ENCODE data around the gene UQCRC1.

UQCRC1 gene

DNA sequence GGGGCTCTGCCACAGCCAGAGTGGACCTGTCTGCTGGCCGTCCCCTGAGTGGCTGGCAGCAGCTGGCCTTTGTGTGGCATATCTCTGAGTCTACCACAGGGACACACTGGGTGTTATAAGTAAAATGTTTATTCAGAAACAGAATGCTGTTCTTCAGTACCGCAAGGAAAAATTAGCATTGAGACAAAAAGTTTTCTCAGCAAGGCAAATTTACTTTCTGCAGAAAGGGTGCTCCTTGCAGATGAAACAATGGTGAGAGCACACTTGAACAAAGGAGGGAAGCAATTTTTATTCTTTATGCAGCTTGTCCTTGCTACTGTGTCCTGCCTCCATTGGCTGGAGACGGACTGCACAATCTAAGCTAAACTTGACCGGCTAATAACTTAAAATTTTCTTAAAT, 8.1 kb upstream of the UQCRC1 start:
- DNase-seq (ENCODE audit: insufficient read length) (no peak), FAIRE-seq (no peak)
- TF ChIP-seq POLR2A (IDR thresholded peaks at IDR 0.05; ENCODE audit: low read depth, low read length) (no peak), POLR2AphosphoS5 (IDR thresholded peaks at IDR 0.05; ENCODE audit: low read depth, low read length) (no peak), TAF1 (IDR thresholded peaks at IDR 0.05; ENCODE audit: borderline replicate concordance, low read depth, low read length) (no peak)

DNA sequence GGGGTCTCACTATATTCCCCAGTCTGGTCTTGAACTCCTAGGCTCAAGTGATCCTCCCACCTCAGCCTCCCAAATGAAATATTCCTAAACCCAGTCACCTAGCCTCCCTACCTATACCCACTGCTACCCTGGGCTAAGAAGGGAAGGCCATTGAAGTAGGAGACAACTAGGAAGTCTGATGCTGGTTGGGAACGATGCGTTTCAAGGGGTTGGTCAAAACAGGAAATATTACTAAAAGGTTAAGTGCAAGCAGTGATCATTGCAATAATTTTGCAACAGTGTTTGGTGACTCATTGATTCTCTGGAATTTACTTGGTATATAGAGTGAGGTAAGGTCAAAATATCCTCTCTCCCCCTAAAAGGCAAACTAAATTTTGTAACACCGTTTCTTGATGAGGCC, 4.6 kb upstream of the UQCRC1 start:
- no peak for FAIRE-seq
- TF ChIP-seq POLR2AphosphoS5 (IDR thresholded peaks at IDR 0.05; ENCODE audit: low read depth, low read length) (no peak), POLR2A (IDR thresholded peaks at IDR 0.05; ENCODE audit: low read depth, low read length) (no peak), TAF1 (IDR thresholded peaks at IDR 0.05; ENCODE audit: borderline replicate concordance, low read depth, low read length) (no peak)
- no peak for DNase-seq (ENCODE audit: insufficient read length)

DNA sequence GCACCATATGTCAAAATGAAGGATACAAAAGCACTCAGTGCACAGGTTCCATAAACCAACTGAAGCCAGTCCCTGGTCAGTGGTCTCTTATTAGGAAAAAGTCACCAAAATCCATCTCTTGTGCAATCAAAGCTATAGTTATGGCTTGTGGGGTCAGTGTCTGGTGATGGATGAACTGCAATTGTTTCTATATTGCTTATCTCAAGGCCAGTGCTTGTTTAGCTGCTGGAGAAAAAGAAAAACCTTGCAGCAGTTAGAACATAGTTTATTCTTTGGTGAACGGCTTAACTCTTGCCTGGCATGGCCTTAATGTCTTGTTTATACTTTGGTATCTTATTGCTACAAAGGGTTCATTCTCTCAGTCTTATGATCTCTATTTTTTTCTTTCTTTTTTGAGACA, 2.9 kb upstream of the UQCRC1 start:
- no peak for DNase-seq (ENCODE audit: insufficient read length)
- no peak for FAIRE-seq
- TF ChIP-seq TAF1 (IDR thresholded peaks at IDR 0.05; ENCODE audit: borderline replicate concordance, low read depth, low read length), result no peak
- TF ChIP-seq POLR2AphosphoS5 (IDR thresholded peaks at IDR 0.05; ENCODE audit: low read depth, low read length), result no peak
- no peak for TF ChIP-seq POLR2A (IDR thresholded peaks at IDR 0.05; ENCODE audit: low read depth, low read length)

DNA sequence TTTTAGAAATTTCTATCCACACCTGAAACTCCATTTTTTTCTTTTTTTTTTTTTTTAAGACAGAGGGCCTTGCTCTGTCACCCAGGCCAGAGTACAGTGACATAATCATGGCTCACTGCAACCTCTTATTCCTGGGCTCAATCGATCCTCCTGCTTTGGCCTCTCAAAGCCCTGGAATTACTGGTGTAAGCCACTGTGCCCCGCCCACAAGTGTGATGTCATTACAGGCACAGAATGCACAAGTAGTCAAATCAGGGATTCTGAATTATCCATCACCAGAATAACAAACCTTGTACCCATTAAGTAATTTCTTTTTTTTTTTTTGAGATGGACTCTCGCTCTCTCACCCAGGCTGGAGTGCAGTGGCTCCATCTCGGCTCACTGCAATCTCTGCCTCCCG, 1.9 kb downstream of the UQCRC1 start:
- FAIRE-seq, result no peak
- TF ChIP-seq POLR2A (IDR thresholded peaks at IDR 0.05; ENCODE audit: low read depth, low read length) (no peak), POLR2AphosphoS5 (IDR thresholded peaks at IDR 0.05; ENCODE audit: low read depth, low read length) (no peak), TAF1 (IDR thresholded peaks at IDR 0.05; ENCODE audit: borderline replicate concordance, low read depth, low read length) (no peak)
- DNase-seq (ENCODE audit: insufficient read length), result no peak

DNA sequence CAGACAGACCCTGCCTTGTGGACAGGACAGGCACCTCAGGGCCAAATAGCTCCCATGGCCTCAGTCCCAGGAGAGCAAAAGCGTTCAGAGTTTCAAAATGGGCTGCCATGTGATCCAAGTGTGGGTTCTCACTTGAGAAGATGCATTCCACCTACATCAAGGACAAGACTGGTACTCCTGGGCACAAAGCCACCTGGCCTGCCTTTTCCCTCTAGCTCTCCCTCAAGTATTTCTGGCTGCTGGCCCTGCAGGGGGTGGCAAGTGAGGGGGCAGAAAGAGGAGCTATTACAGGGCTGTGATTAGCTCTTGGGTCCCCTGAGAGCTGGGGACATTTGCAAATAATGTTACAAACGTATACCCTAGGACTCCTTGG, 7.8 kb downstream of the UQCRC1 start:
- DNase-seq (ENCODE audit: insufficient read length) (no peak), FAIRE-seq (no peak)
- TF ChIP-seq POLR2AphosphoS5 (IDR thresholded peaks at IDR 0.05; ENCODE audit: low read depth, low read length) (no peak), POLR2A (IDR thresholded peaks at IDR 0.05; ENCODE audit: low read depth, low read length) (no peak), TAF1 (IDR thresholded peaks at IDR 0.05; ENCODE audit: borderline replicate concordance, low read depth, low read length) (no peak)

DNA sequence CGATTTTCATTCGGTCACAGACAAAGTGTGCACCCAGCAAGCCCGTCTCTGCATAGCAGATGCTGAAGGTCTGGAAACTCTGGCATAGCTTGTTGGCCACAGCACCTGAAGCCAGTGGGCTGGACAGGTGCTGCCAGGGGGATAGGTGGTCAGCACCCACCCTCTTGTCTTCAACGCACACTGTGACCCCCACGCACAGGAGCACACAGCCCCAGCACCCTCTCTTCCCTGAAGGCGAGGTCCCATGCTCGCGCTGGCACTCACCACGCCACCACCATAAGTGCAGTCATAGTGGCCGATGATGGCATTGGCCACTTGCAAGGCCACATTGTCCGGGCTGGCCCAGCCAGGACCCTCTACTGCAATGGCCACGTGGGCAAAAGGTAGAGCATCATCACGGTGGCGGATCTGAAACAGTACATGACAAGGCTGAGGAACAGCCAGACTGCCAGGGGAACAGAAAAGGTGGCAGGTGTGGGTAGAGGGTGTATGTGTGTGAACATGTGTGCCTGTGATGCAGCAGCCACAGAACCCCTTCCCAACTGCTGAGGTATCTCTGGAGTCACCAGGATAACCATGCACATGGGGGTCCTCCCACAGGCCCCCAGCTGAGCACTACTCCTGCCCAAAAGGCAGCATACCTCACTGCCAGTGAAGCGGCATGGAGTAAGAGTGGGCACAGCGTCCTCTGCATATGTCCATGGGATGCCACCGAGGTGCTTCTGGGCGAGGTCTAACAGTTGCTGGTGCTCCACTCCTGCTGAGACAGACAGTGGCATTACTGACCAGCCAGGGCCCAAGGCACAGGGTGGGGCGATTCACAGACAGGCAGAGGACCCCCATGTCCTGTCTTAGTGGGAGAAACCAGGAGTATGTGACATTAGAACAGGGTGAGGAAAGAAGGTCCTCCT, 8.5 kb downstream of the UQCRC1 start:
- TF ChIP-seq POLR2AphosphoS5 (IDR thresholded peaks at IDR 0.05; ENCODE audit: low read depth, low read length) (no peak), POLR2A (IDR thresholded peaks at IDR 0.05; ENCODE audit: low read depth, low read length) (no peak), TAF1 (IDR thresholded peaks at IDR 0.05; ENCODE audit: borderline replicate concordance, low read depth, low read length) (no peak)
- FAIRE-seq (no peak), DNase-seq (ENCODE audit: insufficient read length) (no peak)

DNA sequence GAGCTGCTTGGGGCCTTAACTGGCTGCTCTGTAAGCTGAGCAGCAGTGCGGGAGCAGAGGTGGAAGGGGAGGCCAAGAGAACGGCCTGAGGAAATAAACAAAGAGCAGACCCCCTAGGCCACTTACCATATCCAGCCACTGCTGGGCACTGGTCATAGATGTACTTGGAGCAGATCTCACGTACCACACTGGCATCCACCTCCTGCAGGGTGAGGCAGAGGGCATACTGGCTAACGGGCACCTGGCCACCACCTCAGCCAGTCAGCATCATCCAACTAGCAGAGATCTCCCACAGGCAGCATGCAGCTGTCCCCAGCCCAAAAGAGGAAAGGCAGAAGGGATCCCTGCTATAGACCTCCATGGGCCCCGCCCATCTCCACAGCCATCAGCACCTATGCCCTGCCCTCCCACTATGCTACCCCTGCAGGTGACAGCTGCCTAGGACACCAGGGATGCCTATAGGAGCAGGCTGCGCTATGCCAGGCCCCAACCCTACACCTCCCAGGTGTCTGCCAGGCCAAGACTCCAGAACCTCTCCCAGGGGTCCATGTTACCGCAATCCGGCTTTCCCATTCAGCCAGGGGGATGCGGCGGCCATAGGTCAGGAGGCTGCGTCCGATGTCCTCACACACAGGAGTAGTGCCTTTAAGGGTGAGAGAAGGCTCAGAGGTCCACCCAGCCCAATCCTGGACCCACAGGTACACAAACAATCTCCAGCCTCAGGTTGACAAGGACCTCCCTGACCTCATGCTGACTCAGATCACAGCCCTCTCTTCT, 9.7 kb downstream of the UQCRC1 start:
- no peak for TF ChIP-seq TAF1 (IDR thresholded peaks at IDR 0.05; ENCODE audit: borderline replicate concordance, low read depth, low read length)
- no peak for TF ChIP-seq POLR2AphosphoS5 (IDR thresholded peaks at IDR 0.05; ENCODE audit: low read depth, low read length)
- TF ChIP-seq POLR2A (IDR thresholded peaks at IDR 0.05; ENCODE audit: low read depth, low read length), result no peak
- FAIRE-seq (no peak), DNase-seq (ENCODE audit: insufficient read length) (no peak)

DNA sequence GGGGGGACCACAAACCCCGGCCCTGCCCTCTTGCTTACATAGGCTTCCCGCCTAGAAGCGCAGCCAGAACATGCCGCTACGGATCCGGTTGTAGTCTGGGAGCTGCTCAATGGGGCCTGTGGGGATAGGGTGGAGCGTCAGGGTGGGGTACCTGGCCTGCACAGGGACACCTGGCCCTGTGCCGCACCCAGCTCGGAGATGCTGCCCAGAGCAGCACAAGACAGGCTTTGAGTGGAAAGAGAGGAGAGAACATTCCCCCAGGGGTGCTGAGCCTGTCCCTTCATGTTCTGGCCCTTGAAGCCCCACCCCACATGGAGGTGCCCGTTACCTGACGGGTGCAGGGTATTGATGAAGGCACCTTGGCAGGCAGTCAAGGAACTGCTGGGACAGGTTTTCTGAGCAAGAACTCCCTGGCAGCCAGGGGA, 10.4 kb downstream of the UQCRC1 start:
- DNase-seq (ENCODE audit: insufficient read length), result no peak
- TF ChIP-seq TAF1 (IDR thresholded peaks at IDR 0.05; ENCODE audit: borderline replicate concordance, low read depth, low read length), result no peak
- no peak for TF ChIP-seq POLR2AphosphoS5 (IDR thresholded peaks at IDR 0.05; ENCODE audit: low read depth, low read length)
- TF ChIP-seq POLR2A (IDR thresholded peaks at IDR 0.05; ENCODE audit: low read depth, low read length), result no peak
- FAIRE-seq, result no peak

DNA sequence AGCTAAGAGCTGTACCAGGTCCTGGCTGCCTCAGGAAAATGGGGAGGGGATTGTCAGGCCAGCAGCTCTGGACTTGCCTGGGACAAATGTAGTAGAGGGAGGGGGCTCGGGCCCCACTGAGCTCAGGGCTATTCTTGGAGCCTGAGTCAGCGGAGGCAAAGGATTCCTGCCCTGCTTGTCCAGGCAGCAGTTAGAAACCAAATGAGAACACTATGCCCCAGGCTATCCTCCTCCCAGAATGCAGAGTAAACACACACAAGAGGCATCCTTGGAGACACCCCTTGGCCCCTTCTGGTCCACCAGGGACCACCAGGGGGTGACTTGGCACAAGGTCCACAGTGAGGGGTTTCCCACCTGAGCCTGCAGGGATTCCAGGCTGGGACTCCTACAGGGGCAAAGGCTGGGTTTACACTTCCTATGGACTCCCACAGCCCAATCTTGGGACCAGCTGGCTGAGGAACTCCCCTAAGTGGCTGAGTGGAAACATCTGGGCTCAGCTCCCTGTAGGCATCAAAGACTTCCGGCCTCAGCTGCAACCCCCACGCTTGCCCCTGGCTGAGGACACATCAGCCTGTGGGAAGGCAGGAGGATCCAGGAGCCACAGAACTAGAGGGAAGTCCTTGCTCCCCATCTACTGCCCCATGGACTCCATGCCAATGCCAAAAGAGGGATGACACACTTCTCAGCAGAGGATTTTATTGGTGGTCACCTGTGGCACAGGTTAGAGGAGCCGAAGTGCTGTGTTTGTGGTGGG, 10.9 kb downstream of the UQCRC1 start:
- no peak for DNase-seq (ENCODE audit: insufficient read length)

DNA sequence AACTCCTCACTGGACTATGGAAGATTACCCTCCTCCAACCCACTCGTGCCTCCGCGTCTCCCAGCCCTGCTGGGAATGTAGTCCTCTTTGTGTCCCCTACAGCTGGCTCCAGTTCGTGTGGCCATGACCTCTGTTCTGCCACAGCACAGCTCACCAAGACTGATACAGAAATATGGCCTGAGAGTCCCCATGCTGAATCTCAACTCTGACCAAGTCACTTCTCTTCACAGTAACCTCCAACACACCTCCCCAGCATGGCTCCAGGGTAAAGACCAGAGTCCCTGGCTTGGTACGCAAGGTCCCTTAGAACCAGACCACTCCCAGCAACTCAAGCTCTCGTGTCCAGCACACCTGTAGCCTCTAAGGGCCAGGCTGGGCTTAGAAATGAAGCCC, 12.0 kb downstream of the UQCRC1 start:
- TF ChIP-seq TAF1 (IDR thresholded peaks at IDR 0.05; ENCODE audit: borderline replicate concordance, low read depth, low read length), result no peak
- no peak for TF ChIP-seq POLR2AphosphoS5 (IDR thresholded peaks at IDR 0.05; ENCODE audit: low read depth, low read length)
- no peak for TF ChIP-seq POLR2A (IDR thresholded peaks at IDR 0.05; ENCODE audit: low read depth, low read length)
- DNase-seq (ENCODE audit: insufficient read length), result no peak
- no peak for FAIRE-seq

More for the DNA sequence above, 10.9 kb downstream of the UQCRC1 start:
- no peak for TF ChIP-seq POLR2AphosphoS5 (IDR thresholded peaks at IDR 0.05; ENCODE audit: low read depth, low read length)
- no peak for TF ChIP-seq POLR2A (IDR thresholded peaks at IDR 0.05; ENCODE audit: low read depth, low read length)
- no peak for TF ChIP-seq TAF1 (IDR thresholded peaks at IDR 0.05; ENCODE audit: borderline replicate concordance, low read depth, low read length)
- no peak for FAIRE-seq
